Activated CD8-positive, alpha-beta T cell treated with anti-CD3 and anti-CD28 coated beads, Interleukin-2, amount 10 ng/mL, durations not matched to agents 7 days and 5 days (primary cell): ENCODE results near the gene RGS13. TPM values are rescaled to one million over a fixed set of nuclear protein-coding genes. Genes with fewer than 3 reads are reported as not detected.

Experiments used
- ATAC-seq: fragments of 150-1000 bp; cut with Tn5 transposase; one replicate; pipeline ENCODE4 v1.10.0; 2021; ENCODE audit warnings: moderate library complexity
- CTCF ChIA-PET: fragments of 350-600 bp; sonication (Branson Sonifier 250); formaldehyde crosslinking; loops from one replicate; lab custom pipeline; 2021; ENCODE audit warnings: antibody characterized with exemption; lab: Charles Lee
- POLR2A ChIA-PET: fragments of 350-600 bp; sonication (Branson Sonifier 250); formaldehyde crosslinking; loops from one replicate; lab custom pipeline; 2021; ENCODE audit warnings: antibody characterized with exemption; lab: Charles Lee
- DNase-seq: peaks from one replicate; pipeline ENCODE4 v3.0.0-alpha.2; 2020
- H3K27ac Mint-ChIP-seq: one replicate; pipeline ENCODE4 v1.8.0; 2021; ENCODE audit warnings: mild to moderate bottlenecking, mixed read lengths
- H3K27me3 Mint-ChIP-seq: one replicate; pipeline ENCODE4 v1.8.0; 2021; ENCODE audit warnings: low read depth, mixed read lengths
- H3K36me3 Mint-ChIP-seq: one replicate; pipeline ENCODE4 v1.8.0; 2021; ENCODE audit warnings: low read depth, mixed read lengths
- H3K4me1 Mint-ChIP-seq: one replicate; pipeline ENCODE4 v1.8.0; 2021; ENCODE audit warnings: low read depth, mixed read lengths
- H3K4me3 Mint-ChIP-seq: one replicate; pipeline ENCODE4 v1.8.0; 2021; ENCODE audit warnings: mild to moderate bottlenecking, mixed read lengths
- H3K9me3 Mint-ChIP-seq: one replicate; pipeline ENCODE4 v1.8.0; 2022; ENCODE audit warnings: mixed read lengths; ENCODE audit not compliant: insufficient read depth
- total RNA-seq, 2 experiments: library from RNA; stranded (reverse); gene quantifications; one replicate each; pipeline ENCODE4 v1.2.3, GENCODE V29; 2021

The RGS13 gene
- total RNA-seq, 2 experiments from 2014 or later = not detected

DNA sequence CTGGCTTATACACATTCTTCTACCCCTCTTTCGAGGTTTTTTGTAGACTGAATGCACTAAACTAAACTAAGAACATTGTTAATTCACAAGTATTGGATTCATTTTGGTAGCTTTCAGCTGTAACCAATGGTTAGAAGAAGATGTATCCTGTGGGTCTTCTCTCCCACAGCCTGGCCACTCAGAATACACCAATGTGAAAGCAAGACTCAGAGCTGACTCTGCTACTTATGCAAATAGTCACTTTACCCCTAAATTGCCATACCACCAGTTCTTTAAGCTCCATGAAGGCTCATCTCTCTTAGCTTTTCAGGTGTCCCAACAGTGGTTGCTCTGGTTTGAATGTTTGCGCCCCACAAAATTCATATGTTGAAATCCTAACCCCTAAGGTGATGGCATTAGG lies 60.1 kb downstream of the RGS13 start:
- ATAC-seq = no peak
- ChIA-PET POLR2A (no interaction called here), CTCF (no interaction called here)
- H3K4me1 Mint-ChIP-seq = no peaks in the 10 kb centered on the region
- peaks cover 2% of the 10 kb centered on the region for H3K27me3 Mint-ChIP-seq
- H3K4me3 Mint-ChIP-seq = no peak overlapping the region
- H3K27ac Mint-ChIP-seq = no peak overlapping the region
- H3K36me3 Mint-ChIP-seq = no peaks in the 10 kb centered on the region
- no peaks in the 10 kb centered on the region for H3K9me3 Mint-ChIP-seq
- DNase-seq = no peak

DNA sequence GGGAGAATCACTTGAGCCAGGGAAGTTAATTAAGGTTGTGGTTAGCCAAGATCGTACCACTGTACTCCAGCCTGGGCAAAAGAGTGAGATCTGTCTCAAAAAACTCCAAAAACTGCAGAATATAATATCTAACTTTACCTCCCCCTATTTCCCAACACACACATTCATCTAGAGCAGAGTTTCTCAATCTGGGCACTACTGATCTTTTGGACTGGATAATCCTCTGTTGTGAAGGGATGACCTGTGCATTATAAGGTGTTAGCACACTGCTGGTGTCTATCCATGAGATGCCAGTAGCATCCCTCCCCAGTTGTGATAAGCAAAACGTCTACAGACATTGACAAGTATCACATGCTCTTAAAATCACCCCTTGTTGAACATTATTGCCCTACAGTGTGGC lies 61.8 kb downstream of the RGS13 start:
- H3K27me3 Mint-ChIP-seq = no peaks in the 10 kb centered on the region
- ATAC-seq = no peak
- ChIA-PET CTCF (no interaction called here), POLR2A (no interaction called here)
- no peak overlapping the region for H3K27ac Mint-ChIP-seq
- no peaks in the 10 kb centered on the region for H3K9me3 Mint-ChIP-seq
- H3K36me3 Mint-ChIP-seq = no peaks in the 10 kb centered on the region
- H3K4me1 Mint-ChIP-seq = no peaks in the 10 kb centered on the region
- H3K4me3 Mint-ChIP-seq = no peak overlapping the region
- no peak for DNase-seq

DNA sequence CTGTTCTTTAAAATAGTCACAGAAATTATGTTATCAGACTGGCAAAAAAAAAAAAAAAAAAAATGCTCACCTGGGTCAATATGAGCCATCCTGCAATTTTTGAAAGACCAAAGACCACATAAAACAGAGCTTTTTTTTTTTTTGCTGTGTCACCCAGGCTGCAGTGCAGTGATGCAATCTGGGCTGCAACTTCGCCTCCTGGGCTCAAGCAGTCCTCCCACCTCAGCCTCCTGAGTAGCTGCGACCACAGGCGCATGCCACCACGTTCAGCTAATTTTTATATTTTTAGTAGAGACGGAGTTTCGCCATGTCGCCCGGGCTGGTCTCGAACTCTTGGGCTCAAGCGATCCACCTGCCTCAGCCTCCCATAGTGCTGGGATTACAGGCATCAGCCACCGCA lies 62.8 kb downstream of the RGS13 start:
- Mint-ChIP-seq H3K9me3 (no peaks in the 10 kb centered on the region), H3K36me3 (no peaks in the 10 kb centered on the region), H3K27ac (no peak overlapping the region), H3K4me1 (no peaks in the 10 kb centered on the region), H3K27me3 (no peaks in the 10 kb centered on the region), H3K4me3 (no peak overlapping the region)
- ChIA-PET POLR2A (no interaction called here), CTCF (no interaction called here)
- no peak for ATAC-seq
- no peak for DNase-seq

DNA sequence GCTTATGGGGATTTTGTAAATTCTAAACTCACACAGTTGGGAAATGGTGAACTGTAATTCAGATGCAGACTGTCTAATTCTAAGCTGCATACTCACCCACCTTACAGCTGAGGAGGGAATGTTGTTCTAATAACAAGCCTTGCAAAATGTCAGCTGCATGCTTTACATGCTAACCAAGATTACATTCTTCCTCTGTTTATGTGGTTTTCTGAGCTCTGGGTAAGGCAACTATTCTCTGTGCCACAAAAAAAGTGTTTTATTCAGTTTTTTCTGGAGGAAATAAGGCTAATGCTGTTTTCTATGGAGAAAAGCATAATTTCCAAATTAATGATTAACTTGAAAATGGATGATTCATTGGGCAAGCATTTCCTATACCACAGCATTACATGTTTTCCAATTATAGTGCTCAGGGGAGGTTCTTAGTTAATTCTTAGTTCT lies 64.9 kb downstream of the RGS13 start:
- no peaks in the 10 kb centered on the region for H3K27me3 Mint-ChIP-seq

DNA sequence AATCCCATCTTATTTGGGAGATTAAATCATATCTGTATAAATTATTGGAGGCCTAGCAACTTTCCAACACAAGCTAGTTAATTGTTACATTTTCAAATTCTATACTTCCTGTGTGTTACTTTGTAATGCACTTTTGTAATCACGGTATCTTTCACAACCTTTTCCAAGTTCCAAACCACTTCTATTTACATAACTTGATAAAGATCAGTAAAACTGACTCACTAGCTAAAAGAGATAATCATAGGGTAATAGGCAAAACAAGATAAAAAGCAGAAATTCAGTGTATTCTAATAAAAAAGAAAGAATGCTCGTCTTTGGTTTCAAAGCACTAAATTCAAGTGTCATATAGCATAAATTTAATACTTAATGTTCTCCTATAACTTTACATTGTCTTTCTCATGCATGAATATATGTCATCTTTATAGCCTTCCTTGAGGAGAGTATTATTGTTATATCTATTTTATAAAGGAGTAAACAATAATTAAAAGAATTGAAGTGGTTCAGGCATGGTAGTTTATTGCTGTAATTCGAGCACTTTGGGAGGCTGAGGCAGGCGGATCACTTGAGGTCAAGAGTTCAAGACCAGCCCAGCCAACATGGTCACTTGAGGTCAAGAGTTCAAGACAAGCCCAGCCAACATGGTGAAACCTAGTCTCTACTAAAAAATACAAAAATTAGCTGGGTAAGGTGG lies 66.4 kb downstream of the RGS13 start:
- ChIA-PET CTCF (no interaction called here), POLR2A (no interaction called here)
- Mint-ChIP-seq H3K4me3 (no peak overlapping the region), H3K9me3 (no peaks in the 10 kb centered on the region), H3K27ac (no peak overlapping the region), H3K36me3 (no peaks in the 10 kb centered on the region), H3K4me1 (no peaks in the 10 kb centered on the region), H3K27me3 (no peaks in the 10 kb centered on the region)
- no peak for ATAC-seq
- DNase-seq = no peak

More for the DNA sequence above, 64.9 kb downstream of the RGS13 start:
- POLR2A ChIA-PET = no interaction called here
- H3K4me1 Mint-ChIP-seq = no peaks in the 10 kb centered on the region
- H3K36me3 Mint-ChIP-seq = no peaks in the 10 kb centered on the region
- CTCF ChIA-PET = no interaction called here
- no peak overlapping the region for H3K4me3 Mint-ChIP-seq
- DNase-seq (no peak), ATAC-seq (no peak)
- H3K9me3 Mint-ChIP-seq = no peaks in the 10 kb centered on the region
- H3K27ac Mint-ChIP-seq = no peak overlapping the region

DNA sequence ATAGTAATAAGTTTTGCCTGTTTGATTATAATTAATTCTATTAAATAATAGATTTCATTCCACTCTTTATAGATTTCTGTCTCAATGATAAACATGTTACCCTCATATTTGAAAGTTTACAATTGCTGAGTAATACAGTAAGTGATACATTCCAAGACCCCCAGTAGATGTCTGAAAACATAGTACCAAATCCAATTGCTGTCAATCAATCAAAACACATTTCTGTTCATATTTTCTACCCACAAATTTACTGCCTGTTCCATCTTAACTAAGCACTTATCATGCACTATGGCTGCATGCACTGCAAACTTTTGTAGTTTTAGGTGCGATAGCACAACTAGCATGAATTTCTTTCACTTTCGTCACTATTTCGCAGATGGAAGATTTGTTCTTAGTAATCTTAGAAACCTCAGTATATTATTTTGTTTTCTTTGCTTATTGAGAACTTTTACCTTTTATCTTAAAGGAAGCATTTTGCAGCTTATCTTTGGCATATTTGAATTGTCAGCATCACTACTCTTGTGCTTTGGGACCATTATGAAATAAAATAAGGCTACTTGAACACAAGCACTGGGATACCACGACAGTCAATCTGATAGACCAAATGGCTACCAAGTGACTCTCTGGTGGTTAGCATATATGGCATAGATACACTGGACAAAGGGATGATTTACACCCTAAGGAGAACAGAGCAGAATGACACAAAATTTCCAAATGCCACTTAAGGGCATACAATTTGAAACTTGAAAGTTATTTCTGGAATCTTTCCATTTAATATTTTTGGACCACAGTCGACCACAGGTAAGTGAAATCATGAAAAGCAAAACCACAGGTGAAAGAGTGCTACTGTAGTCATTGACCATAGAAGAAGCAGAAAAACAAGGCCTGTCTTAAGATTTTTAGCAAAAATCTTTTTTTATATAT lies 67.6 kb downstream of the RGS13 start:
- Mint-ChIP-seq H3K36me3 (no peaks in the 10 kb centered on the region), H3K9me3 (no peaks in the 10 kb centered on the region), H3K27ac (no peak overlapping the region), H3K4me1 (no peaks in the 10 kb centered on the region), H3K4me3 (no peak overlapping the region), H3K27me3 (peaks cover 2% of the 10 kb centered on the region)
- ChIA-PET CTCF (no interaction called here), POLR2A (interaction anchor here (1.1 kb wide), 1 partner anchor 355 kb away, joined by 3 read pairs; no protein-coding TSS in a partner anchor)
- DNase-seq (no peak), ATAC-seq (no peak)

DNA sequence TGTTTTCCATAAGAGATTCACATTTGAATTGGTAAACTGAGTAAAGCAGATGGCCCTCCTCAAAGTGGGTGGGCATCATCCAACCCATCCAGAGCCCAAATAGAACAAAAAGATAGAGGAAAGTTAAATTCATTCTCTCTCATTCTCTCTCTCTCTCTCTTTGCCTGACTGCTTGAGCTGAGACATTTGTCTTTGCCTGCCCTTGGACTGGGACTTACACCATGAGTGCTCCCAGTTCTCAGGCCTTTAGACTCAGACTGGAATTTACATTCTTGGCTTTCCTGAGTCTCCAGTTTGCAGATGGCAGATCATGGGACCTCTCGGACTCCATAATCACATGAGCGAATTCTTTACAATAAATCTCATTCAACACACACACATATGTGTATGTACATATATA lies 69.6 kb downstream of the RGS13 start:
- Mint-ChIP-seq H3K4me1 (no peaks in the 10 kb centered on the region), H3K4me3 (no peak overlapping the region), H3K9me3 (no peaks in the 10 kb centered on the region), H3K36me3 (no peaks in the 10 kb centered on the region), H3K27me3 (peaks cover 2% of the 10 kb centered on the region), H3K27ac (no peak overlapping the region)
- DNase-seq (no peak), ATAC-seq (no peak)
- CTCF ChIA-PET = no interaction called here
- POLR2A ChIA-PET = no interaction called here

DNA sequence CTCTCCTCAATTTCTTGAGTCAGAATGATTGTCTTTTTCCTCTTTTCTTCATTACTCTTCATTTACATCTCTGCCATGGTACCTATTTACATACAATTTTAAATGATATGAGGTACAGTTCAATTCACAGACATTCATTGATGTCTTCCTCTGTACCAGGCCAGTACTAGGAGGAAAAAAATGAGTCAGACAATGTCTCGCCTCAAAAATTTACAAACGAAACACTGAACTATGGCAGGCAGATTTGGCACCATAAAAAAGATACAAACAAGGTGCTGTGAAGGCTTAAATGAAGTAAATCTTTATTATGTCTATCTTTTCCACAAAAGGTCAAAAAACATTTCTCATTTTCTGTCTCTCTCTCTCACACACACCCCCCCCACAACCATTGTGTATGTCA lies 71.0 kb downstream of the RGS13 start:
- DNase-seq (no peak), ATAC-seq (no peak)
- Mint-ChIP-seq H3K4me3 (no peak overlapping the region), H3K9me3 (no peaks in the 10 kb centered on the region), H3K27me3 (peaks cover 4% of the 10 kb centered on the region), H3K27ac (no peak overlapping the region), H3K4me1 (no peaks in the 10 kb centered on the region), H3K36me3 (no peaks in the 10 kb centered on the region)
- POLR2A ChIA-PET = no interaction called here
- CTCF ChIA-PET = no interaction called here

DNA sequence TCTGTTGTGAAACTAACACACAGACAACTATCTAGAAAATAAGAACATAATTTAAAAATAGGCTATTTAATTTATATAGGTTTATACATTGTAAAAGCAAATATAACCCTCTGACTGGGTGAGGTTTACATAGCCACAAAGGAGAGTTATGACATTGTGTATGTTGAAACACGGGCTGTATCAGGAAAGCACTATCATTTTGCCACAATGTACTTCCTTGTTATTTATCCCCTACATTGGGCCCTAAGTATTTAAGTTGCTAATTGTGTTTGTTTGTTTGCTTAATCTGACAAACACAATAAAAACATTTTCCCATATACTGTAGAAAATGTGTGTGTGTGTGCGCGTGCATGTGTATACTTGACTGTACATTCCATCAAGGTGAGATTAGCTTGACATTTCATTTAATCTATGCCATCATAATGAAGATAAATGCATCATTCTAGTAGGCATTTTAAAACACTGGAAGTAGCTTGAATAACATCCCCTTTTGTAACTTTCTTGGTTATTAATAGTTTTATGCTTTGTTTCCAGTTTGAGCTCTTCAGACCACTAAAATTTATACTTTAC lies 72.1 kb downstream of the RGS13 start:
- H3K36me3 Mint-ChIP-seq = no peaks in the 10 kb centered on the region

DNA sequence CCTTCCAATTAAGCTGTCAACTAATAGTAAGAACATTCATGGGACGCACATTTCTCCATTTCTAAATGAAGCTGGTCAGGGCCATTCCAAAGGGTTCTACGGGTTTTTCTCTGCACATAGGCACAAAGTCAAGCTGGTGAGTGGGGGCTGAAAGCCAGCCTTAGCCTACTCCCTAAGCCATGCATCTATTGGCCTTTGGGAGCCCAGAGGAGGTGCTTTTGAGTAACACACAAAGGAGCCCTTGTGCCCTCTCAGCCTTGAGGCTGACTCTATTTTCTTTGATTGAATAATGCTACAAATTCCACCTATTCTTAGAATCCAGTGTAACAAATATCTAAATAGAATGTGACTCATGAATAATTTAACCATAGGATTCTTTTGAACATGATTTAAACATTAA lies 73.6 kb downstream of the RGS13 start:
- Mint-ChIP-seq H3K27ac (no peak overlapping the region), H3K4me1 (no peaks in the 10 kb centered on the region), H3K36me3 (no peaks in the 10 kb centered on the region), H3K27me3 (peaks cover 4% of the 10 kb centered on the region), H3K9me3 (no peaks in the 10 kb centered on the region), H3K4me3 (no peak overlapping the region)
- CTCF ChIA-PET = no interaction called here
- no peak for ATAC-seq
- DNase-seq = no peak
- POLR2A ChIA-PET = no interaction called here

More for the DNA sequence above, 72.1 kb downstream of the RGS13 start:
- no peak overlapping the region for H3K27ac Mint-ChIP-seq
- H3K4me1 Mint-ChIP-seq = no peaks in the 10 kb centered on the region
- POLR2A ChIA-PET = no interaction called here
- peaks cover 4% of the 10 kb centered on the region for H3K27me3 Mint-ChIP-seq
- H3K4me3 Mint-ChIP-seq = no peak overlapping the region
- no peak for ATAC-seq
- DNase-seq = no peak
- no peaks in the 10 kb centered on the region for H3K9me3 Mint-ChIP-seq
- CTCF ChIA-PET = no interaction called here
